H1 (cell line): ENCODE results near the gene TNNT3. TPM values are rescaled to one million over a fixed set of nuclear protein-coding genes. Genes with fewer than 3 reads are reported as not detected.

Experiments
- CTBP2 ChIP-seq: IDR thresholded peaks from 2 replicates; pipeline ENCODE4 v1.7.0; 2011; ENCODE audit warnings: borderline replicate concordance, mild to moderate bottlenecking, moderate library complexity, mixed read lengths, low read length; ENCODE audit not compliant: insufficient read depth, insufficient read length
- SAP30 ChIP-seq: fragments of 300-600 bp; sonication (generic); IDR thresholded peaks from 2 replicates; pipeline ENCODE4 v1.7.1; 2012; ENCODE audit warnings: low read length, moderate library complexity, mild to moderate bottlenecking, inconsistent platforms; ENCODE audit not compliant: insufficient read depth, insufficient replicate concordance
- ZNF274 ChIP-seq: IDR thresholded peaks from 2 replicates; pipeline ENCODE4 v1.7.0; 2012; ENCODE audit warnings: low read length, borderline replicate concordance; ENCODE audit errors: extremely low read depth
- polyA plus RNA-seq, 7 experiments: library from polyadenylated mRNA; depleted of rRNA in 3 of 7; stranded (reverse) in 5 of 7; unstranded in 2 of 7; fragments of >200 nt in 5 of 7; fragments of 200-250 nt in 2 of 7; gene quantifications; 1 replicate in 5 of 7; 2 replicates in 1 of 7; 4 replicates in 1 of 7; pipeline versions ENCODE4 v1.2.1 to v1.2.3, GENCODE V29; 2011 to 2013; ENCODE audit warnings: missing spikeins in 2 of 7, mixed read lengths in 2 of 7
- total RNA-seq: library from RNA; stranded (reverse); fragmentation: NEBNext Ultra II Directional; extraction: Animal tissue kit (Norgen Biotek cat#: 25700); gene quantifications from 2 replicates; pipeline ENCODE4 v1.2.1, GENCODE V29; 2021

TNNT3 gene
- total and polyA plus RNA-seq, 2 of the 8 experiments (the other 6 are each of a cell fraction or from before 2014, with no cell fraction given), result not detected

DNA sequence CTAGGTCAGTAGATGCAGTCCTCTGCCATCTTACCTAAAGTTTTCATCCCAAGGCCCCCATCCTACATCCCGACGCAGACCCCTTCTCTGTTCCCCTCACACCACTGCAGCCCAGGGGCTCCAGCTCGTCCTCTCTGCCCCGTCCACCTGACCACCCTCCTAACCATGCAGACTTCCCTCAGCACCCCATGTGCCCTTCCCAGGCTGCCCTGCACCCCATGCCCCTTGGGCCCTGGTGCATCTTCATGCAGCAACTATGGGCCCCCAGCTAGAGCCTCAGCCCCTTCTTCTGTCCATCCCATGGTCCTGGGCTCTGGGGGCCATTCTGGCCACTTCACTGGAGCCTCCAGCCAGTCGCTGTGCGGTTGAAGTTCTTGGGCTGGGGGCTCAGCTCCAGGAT, 30.7 kb upstream of the TNNT3 start (continued):
- TF ChIP-seq SAP30 (no peak), ZNF274 (no peak), CTBP2 (no peak)
